DOHH2 (cell line): ENCODE results near the gene CEACAM3.

Experiments used
- EZH2phosphoT487 ChIP-seq: fragments of 200-600 bp; sonication (generic); IDR thresholded peaks from 2 replicates; pipeline ENCODE4 v1.6.1; 2017; ENCODE audit warnings: borderline replicate concordance, mild to moderate bottlenecking, antibody characterized with exemption, low read length, moderate library complexity, mixed read lengths
- TF ChIP-seq, protein P1 (sequence below): fragments of 200-600 bp; sonication (generic); IDR thresholded peaks from one replicate; pipeline ENCODE4 v1.5.1; 2014; ENCODE audit warnings: antibody characterized with exemption, mild to moderate bottlenecking, low read depth, low read length; ENCODE audit not compliant: poor library complexity, severe bottlenecking

GRCh38 chr19:41787055-41787454 is 9.3 kb upstream of the CEACAM3 start:
- TF ChIP-seq, protein P1, sequence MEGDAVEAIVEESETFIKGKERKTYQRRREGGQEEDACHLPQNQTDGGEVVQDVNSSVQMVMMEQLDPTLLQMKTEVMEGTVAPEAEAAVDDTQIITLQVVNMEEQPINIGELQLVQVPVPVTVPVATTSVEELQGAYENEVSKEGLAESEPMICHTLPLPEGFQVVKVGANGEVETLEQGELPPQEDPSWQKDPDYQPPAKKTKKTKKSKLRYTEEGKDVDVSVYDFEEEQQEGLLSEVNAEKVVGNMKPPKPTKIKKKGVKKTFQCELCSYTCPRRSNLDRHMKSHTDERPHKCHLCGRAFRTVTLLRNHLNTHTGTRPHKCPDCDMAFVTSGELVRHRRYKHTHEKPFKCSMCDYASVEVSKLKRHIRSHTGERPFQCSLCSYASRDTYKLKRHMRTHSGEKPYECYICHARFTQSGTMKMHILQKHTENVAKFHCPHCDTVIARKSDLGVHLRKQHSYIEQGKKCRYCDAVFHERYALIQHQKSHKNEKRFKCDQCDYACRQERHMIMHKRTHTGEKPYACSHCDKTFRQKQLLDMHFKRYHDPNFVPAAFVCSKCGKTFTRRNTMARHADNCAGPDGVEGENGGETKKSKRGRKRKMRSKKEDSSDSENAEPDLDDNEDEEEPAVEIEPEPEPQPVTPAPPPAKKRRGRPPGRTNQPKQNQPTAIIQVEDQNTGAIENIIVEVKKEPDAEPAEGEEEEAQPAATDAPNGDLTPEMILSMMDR, result no peak
- no peak for TF ChIP-seq EZH2phosphoT487
